Uterine smooth muscle cell (primary cell): Measurements from ENCODE around the gene TMEM62. TPM values are rescaled to one million over a fixed set of nuclear protein-coding genes. Genes with fewer than 3 reads are reported as not detected.

ENCODE experiments used
- total RNA-seq: library from RNA; depleted of rRNA; stranded (reverse); fragments of >200 nt; gene quantifications from 2 replicates; pipeline ENCODE4 v1.2.3, GENCODE V29; 2014

Gene TMEM62
- total RNA-seq = 17.2 and 26.3 TPM in 2 replicates

DNA sequence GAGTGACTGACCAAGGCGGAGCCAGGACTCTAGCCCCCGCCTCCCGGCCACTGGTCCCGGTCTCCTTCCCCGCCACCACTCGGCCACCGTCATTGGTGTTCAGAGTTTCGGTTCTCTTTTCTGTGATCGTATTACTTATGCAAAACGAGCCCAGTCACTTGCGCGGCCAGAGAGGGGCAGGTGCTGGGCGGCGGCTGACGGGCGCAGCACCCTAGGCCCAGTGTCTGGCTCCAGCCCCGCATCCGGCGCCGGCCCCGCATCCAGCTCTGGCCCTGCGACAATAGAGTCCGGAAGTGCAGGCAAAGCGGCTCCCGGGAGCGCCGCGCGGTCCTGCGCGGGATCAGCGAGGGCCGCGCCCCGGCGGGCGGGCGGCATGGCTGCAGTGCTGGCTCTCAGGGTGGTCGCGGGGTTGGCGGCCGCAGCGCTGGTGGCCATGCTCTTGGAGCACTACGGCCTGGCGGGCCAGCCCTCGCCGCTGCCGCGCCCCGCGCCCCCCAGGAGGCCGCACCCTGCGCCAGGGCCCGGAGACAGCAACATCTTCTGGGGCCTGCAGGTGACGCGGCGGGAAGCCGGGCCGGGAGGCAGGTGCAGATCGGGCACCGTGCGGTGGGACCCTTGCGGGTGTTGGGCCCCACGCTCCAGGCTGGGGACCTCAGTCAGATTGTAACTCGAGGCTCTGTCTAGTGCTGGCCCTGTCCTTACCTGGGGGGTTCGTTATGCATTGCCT lies at the start of gene TMEM62:
TMEM62 (plus strand) TSS at position 157 of the 727 bp plus-strand sequence; CDS start at position 374, 217 bp downstream.

DNA sequence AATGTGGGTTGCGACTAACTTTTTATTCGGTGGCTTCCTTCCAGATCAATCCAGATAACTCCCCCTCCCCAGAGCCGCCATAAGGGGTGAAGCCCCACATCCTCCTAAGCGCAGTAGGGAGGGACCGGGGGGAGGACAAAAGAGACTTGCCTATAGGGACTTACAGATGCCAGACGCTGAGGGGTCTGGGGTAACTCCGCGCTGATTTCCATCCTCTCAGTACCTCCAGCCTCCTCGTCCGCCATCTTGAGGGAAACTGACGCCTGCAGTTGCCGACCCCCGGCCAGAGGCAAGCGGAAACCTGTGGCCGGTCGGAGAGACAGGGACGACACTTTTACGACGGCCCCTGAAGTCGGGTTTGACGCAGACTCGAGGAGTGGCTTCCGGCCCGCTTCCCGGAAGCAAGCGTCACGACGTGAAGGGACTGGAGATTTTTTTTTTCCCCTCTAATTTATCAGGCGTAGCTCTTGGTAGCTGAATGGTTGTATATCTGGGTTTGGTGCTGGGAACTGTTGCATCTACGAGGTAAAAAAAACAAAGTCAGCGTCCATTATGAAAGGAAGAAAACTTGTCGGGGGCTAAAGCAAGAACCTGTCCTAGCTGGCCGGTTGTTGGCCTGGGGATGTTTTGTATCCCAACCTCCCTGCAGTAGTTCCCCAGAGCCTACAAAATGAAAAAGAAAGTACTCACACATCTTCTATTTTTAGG lies 27.5 kb upstream of the TMEM62 start, which contains the start of gene UBR1:
UBR1 (minus strand) TSS at position 261 of the 708 bp plus-strand sequence; CDS start at position 245, 16 bp downstream.

DNA sequence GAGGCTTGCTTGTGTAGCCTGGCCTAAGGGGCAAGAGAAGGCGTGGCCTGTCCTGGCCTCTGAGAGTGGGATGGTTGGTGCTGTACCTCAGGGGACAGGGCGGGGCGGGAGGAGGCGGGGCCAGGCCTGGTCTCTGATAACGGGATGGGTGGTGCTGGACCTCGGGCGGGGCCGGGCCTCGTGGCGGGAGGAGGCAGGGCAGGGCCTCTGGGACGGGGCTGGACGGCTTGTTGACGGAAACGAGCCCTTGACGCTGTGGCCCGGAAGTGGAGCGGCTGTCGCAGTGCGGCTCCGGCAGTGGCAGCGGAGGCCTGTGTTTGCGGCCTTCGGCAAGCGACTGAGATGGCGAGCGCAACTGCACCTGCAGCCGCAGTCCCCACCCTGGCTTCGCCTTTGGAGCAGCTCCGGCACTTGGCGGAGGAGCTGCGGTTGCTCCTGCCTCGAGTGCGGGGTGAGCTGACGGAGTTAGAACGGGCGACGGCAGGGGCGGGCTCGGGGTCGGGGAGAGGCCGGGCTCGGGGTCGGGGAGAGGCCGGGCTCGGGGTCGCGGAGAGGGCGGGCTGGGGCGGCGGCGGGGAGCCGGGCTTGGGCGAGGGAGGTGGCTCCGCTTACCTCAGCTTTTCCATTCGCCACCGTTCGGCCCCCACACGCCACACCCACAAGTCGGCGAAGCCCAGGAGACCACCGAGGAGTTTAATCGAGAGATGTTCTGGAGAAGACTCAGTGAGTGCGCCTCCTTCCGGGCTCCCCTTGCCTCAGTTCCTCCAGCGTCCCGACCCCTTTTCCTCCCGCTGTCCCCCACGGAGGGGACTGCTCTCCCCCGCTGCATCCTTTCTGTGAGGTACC lies 52.0 kb downstream of the TMEM62 start, which contains the start of gene CCNDBP1:
CCNDBP1 (plus strand) TSS at position 247 of the 846 bp plus-strand sequence; CDS start at position 343, 96 bp downstream.

DNA sequence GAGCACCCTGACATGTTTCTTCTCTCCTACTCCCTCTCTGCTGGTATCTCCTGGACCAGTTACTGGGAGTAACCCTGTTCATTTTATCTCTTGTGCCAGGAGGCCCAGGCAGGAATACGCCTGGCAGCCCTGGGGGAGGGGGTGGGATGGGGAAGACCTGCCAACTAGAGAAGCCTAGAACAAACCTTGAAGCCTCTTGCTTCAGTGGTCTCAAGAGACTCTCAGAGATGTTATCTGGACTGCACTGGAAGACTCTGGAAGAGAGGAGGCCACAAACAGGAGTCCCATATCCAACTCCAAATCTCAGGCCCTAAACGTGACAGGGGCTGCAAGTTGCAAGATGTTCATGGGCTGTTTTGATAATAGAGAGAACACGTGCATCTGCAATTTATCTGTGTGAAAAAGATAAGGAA lies 87.6 kb downstream of the TMEM62 start, which contains the start of gene EPB42:
EPB42 (minus strand) TSS at position 28 of the 413 bp plus-strand sequence. CDS start 193 bp downstream, outside the sequence.

Other genes with a start within 250 kb of the TMEM62 start
- gene TTBK2, start 212.8 kb upstream of the TMEM62 start, total RNA-seq = 7.4 and 13.5 TPM in 2 replicates
- gene UBR1, start 27.5 kb upstream of the TMEM62 start, total RNA-seq = 54.2 and 55.2 TPM in 2 replicates
- gene CCNDBP1, start 51.8 kb downstream of the TMEM62 start, total RNA-seq = 70.9 and 71.5 TPM in 2 replicates
- not detected in 2 replicates for gene EPB42, start 87.4 kb downstream of the TMEM62 start, total RNA-seq
- gene TGM5, start 133.3 kb downstream of the TMEM62 start, total RNA-seq = not detected in 2 replicates
- not detected in 2 replicates for gene TGM7, start 168.7 kb downstream of the TMEM62 start, total RNA-seq
- gene LCMT2, start 197.0 kb downstream of the TMEM62 start, total RNA-seq = 11.2 and 13.2 TPM in 2 replicates
- gene ZSCAN29, start 237.5 kb downstream of the TMEM62 start, total RNA-seq = 20.7 and 29.4 TPM in 2 replicates
- gene TUBGCP4, start 237.5 kb downstream of the TMEM62 start, total RNA-seq = 15.1 and 16.7 TPM in 2 replicates